Effector CD4-positive, alpha-beta T cell (primary cell): ENCODE results near the gene LAMA2.

Experiments used
- DNase-seq: peaks from one replicate; pipeline ENCODE4 v3.0.0-alpha.2; 2020

LAMA2 gene

GRCh38 chr6:129273161-129273560, 390.2 kb downstream of the LAMA2 start:
- DNase-seq: no peak

- DNase-seq: no peak
Observed at GRCh38 chr6:129276461-129276860, 393.5 kb downstream of the LAMA2 start.

- no peak for DNase-seq
Observed at GRCh38 chr6:129276986-129277385, 394.0 kb downstream of the LAMA2 start.

- DNase-seq: no peak
Observed at GRCh38 chr6:129279343-129280292, 396.7 kb downstream of the LAMA2 start.

- no peak for DNase-seq
Observed at GRCh38 chr6:129280293-129280644, 397.3 kb downstream of the LAMA2 start.

- peak; percentile 13 for DNase-seq
Observed at GRCh38 chr6:129280749-129281148, 397.8 kb downstream of the LAMA2 start.

- DNase-seq: no peak
Observed at GRCh38 chr6:129281168-129281796, 398.3 kb downstream of the LAMA2 start.

GRCh38 chr6:129282019-129282418, 399.1 kb downstream of the LAMA2 start:
- no peak for DNase-seq

- no peak for DNase-seq
Observed at GRCh38 chr6:129284225-129284624, 401.3 kb downstream of the LAMA2 start.

GRCh38 chr6:129287231-129288177, 404.6 kb downstream of the LAMA2 start:
- DNase-seq: no peak

- DNase-seq: no peak
Observed at GRCh38 chr6:129289442-129289841, 406.5 kb downstream of the LAMA2 start.

- no peak for DNase-seq
Observed at GRCh38 chr6:129292836-129293235, 409.9 kb downstream of the LAMA2 start.

- DNase-seq: no peak
Observed at GRCh38 chr6:129297592-129297991, 414.7 kb downstream of the LAMA2 start.

- DNase-seq: no peak
Observed at GRCh38 chr6:129302671-129303070, 419.7 kb downstream of the LAMA2 start.

- no peak for DNase-seq
Observed at GRCh38 chr6:129306826-129307225, 423.9 kb downstream of the LAMA2 start.

- DNase-seq: no peak
Observed at GRCh38 chr6:129307845-129308244, 424.9 kb downstream of the LAMA2 start.

GRCh38 chr6:129309154-129309553, 426.2 kb downstream of the LAMA2 start:
- DNase-seq: no peak

GRCh38 chr6:129312880-129313279, 429.9 kb downstream of the LAMA2 start:
- DNase-seq: no peak

GRCh38 chr6:129314575-129314974, 431.6 kb downstream of the LAMA2 start:
- DNase-seq: no peak

- DNase-seq: no peak
Observed at GRCh38 chr6:129317931-129318820, 435.2 kb downstream of the LAMA2 start.

GRCh38 chr6:129320892-129321291, 438.0 kb downstream of the LAMA2 start:
- no peak for DNase-seq

- no peak for DNase-seq
Observed at GRCh38 chr6:129321303-129321702, 438.4 kb downstream of the LAMA2 start.
